PC-9 (cell line): ENCODE data around the gene CNTNAP2. TPM values are rescaled to one million over a fixed set of nuclear protein-coding genes. Genes with fewer than 3 reads are reported as not detected.

Source experiments
- BruUV-seq: library from RNA; stranded (reverse); fragments of 400-500 nt; replicated peaks from 2 replicates; lab custom pipeline; 2021; lab: Mats Ljungman, UMichigan
- CTCF ChIA-PET: fragments of 300-600 bp; sonication (Branson Sonifier 250); formaldehyde crosslinking; loops from one replicate; lab custom pipeline; 2022; ENCODE audit warnings: antibody characterized with exemption; lab: Charles Lee
- POLR2A ChIA-PET: fragments of 300-600 bp; sonication (Branson Sonifier 250); formaldehyde crosslinking; loops from one replicate; lab custom pipeline; 2022; ENCODE audit warnings: antibody characterized with exemption; ENCODE audit not compliant: unreplicated experiment; lab: Charles Lee
- DNase-seq, 2 experiments: peaks; one replicate each; pipeline versions ENCODE4 v3.0.0 to v3.0.0-alpha.2; 2015 to 2022; ENCODE audit warnings: mixed read lengths in 1 of 2
- H2AFZ ChIP-seq: fragments of 200-600 bp; sonication (generic); 2 replicates; pipeline ENCODE4 v1.8.1; 2017; ENCODE audit warnings: antibody characterized with exemption
- H3F3A ChIP-seq: fragments of 200-600 bp; sonication (generic); 2 replicates; pipeline ENCODE4 v1.8.1; 2017; ENCODE audit warnings: antibody characterized with exemption, mild to moderate bottlenecking, low read depth; ENCODE audit not compliant: insufficient read depth
- H3K27ac ChIP-seq: fragments of 200-600 bp; sonication (generic); 2 replicates; pipeline ENCODE4 v1.6.1; 2016; ENCODE audit warnings: mixed run types
- H3K27me3 ChIP-seq: fragments of 200-600 bp; sonication (generic); 2 replicates; pipeline ENCODE4 v1.6.1; 2016; ENCODE audit warnings: low read depth, mixed run types; ENCODE audit not compliant: insufficient read depth
- H3K36me3 ChIP-seq: fragments of 200-600 bp; sonication (generic); 2 replicates; pipeline ENCODE4 v1.6.1; 2016; ENCODE audit warnings: low read depth, mixed run types
- H3K4me1 ChIP-seq: fragments of 200-600 bp; sonication (generic); replicated peaks from 2 replicates; pipeline ENCODE4 v1.6.1; 2016; ENCODE audit warnings: mixed run types; ENCODE audit not compliant: insufficient read depth
- H3K4me2 ChIP-seq: fragments of 200-600 bp; sonication (generic); 2 replicates; pipeline ENCODE4 v1.6.1; 2017; ENCODE audit warnings: mixed run types
- H3K4me3 ChIP-seq: fragments of 200-600 bp; sonication (generic); 2 replicates; pipeline ENCODE4 v1.6.1; 2016; ENCODE audit warnings: mixed run types
- H3K79me2 ChIP-seq: fragments of 200-600 bp; sonication (generic); 2 replicates; pipeline ENCODE4 v1.6.1; 2017; ENCODE audit warnings: low read depth, mixed run types
- H3K9me2 ChIP-seq: fragments of 200-600 bp; sonication (generic); 2 replicates; pipeline ENCODE4 v1.8.1; 2017; ENCODE audit warnings: mild to moderate bottlenecking; ENCODE audit not compliant: insufficient read depth
- H3K9me3 ChIP-seq: fragments of 200-600 bp; sonication (generic); 2 replicates; pipeline ENCODE4 v1.8.1; 2016; ENCODE audit warnings: low read depth; ENCODE audit not compliant: insufficient read depth
- H4K20me1 ChIP-seq: fragments of 200-600 bp; sonication (generic); 2 replicates; pipeline ENCODE4 v1.8.1; 2017; ENCODE audit not compliant: insufficient read depth
- EZH2 ChIP-seq: fragments of 200-600 bp; sonication (generic); IDR thresholded peaks from 2 replicates; pipeline ENCODE4 v1.8.0; 2017; ENCODE audit warnings: antibody characterized with exemption, low read depth
- intact Hi-C: fragments of 100-400 bp; cut with micrococcal nuclease; formaldehyde crosslinking; loops from one replicate; pipeline ENCODE4 v1.10.0; 2022; ENCODE audit not compliant: unreplicated experiment
- total RNA-seq: library from RNA; stranded (reverse); gene quantifications from 2 replicates; pipeline ENCODE4 v1.2.3, GENCODE V29; 2021
- TF ChIP-seq, protein P1 (sequence below): fragments of 200-600 bp; sonication (generic); conservative IDR thresholded peaks from 2 replicates; pipeline ENCODE4 v1.6.1; 2017; ENCODE audit warnings: mixed run types, antibody characterized with exemption, mild to moderate bottlenecking, moderate library complexity

CNTNAP2 gene
- total RNA-seq, 1 experiment from 2014 or later, result not detected

DNA sequence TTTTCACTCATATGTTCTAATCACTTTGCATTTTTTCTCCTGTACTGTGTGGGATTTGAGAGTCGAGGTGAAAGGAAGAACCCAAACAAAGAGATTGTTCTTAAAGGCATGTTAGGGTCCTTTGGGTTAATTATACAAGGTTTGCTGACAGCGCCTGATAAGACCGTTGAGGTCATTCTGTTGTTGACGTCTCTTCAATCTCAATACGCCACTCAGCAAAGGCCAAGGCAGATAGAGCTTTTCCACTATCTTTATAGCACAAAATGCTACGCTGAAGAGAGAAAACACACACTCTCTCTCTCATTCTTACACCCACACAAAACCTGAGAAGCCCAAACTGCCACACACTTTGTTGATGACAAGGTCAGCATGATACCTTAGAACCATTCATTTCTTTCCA, 228.7 kb downstream of the CNTNAP2 start:
- no peak for TF ChIP-seq EZH2
- TF ChIP-seq, protein P1, sequence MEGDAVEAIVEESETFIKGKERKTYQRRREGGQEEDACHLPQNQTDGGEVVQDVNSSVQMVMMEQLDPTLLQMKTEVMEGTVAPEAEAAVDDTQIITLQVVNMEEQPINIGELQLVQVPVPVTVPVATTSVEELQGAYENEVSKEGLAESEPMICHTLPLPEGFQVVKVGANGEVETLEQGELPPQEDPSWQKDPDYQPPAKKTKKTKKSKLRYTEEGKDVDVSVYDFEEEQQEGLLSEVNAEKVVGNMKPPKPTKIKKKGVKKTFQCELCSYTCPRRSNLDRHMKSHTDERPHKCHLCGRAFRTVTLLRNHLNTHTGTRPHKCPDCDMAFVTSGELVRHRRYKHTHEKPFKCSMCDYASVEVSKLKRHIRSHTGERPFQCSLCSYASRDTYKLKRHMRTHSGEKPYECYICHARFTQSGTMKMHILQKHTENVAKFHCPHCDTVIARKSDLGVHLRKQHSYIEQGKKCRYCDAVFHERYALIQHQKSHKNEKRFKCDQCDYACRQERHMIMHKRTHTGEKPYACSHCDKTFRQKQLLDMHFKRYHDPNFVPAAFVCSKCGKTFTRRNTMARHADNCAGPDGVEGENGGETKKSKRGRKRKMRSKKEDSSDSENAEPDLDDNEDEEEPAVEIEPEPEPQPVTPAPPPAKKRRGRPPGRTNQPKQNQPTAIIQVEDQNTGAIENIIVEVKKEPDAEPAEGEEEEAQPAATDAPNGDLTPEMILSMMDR, result no peak
- DNase-seq, result no peak
- BruUV-seq, result no TSS peak
- Histone ChIP-seq H3K9me2 (no peaks in the 10 kb centered on the region), H3K4me2 (no peak overlapping the region), H3K4me3 (no peak overlapping the region), H4K20me1 (no peaks in the 10 kb centered on the region), H3K9me3 (no peaks in the 10 kb centered on the region), H2AFZ (no peak overlapping the region), H3K27me3 (0 out of 2 replicates have a peak, but pooled peaks cover 7% of the 10 kb centered on the region), H3F3A (no peaks in the 10 kb centered on the region), H3K36me3 (no peaks in the 10 kb centered on the region), H3K4me1 (no peaks in the 10 kb centered on the region), H3K27ac (no peak overlapping the region), H3K79me2 (no peaks in the 10 kb centered on the region)
- intact Hi-C loops, result no loop called here
- ChIA-PET CTCF (no interaction called here), POLR2A (no interaction called here)

DNA sequence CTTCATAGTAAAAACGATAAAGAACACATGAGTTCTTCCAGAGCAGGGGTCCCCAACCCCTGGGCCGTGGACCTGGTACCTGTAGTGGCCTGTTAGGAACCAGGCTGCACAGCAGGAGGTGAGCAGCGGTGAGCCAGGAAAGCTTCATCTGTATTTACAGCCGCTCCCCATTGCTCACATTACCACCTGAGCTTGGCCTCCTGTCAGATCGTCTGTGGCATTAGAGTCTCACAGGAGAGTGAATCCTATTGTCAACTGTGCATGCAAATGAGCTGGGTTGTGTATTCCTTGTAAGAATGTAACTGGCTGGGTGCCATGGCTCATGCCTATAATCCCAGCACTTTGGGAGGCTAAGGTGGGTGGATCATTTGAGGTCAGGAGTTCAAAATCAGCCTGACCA, 229.5 kb downstream of the CNTNAP2 start:
- Histone ChIP-seq H3K9me2 (no peaks in the 10 kb centered on the region), H3K36me3 (no peaks in the 10 kb centered on the region), H4K20me1 (no peaks in the 10 kb centered on the region), H3K9me3 (no peaks in the 10 kb centered on the region), H2AFZ (no peak overlapping the region), H3K79me2 (no peaks in the 10 kb centered on the region), H3K27me3 (0 out of 2 replicates have a peak, but pooled peaks cover 7% of the 10 kb centered on the region), H3K27ac (no peak overlapping the region), H3K4me2 (no peak overlapping the region), H3K4me3 (no peak overlapping the region), H3F3A (no peaks in the 10 kb centered on the region), H3K4me1 (no peaks in the 10 kb centered on the region)
- intact Hi-C loops, result no loop called here
- POLR2A ChIA-PET, result no interaction called here
- CTCF ChIA-PET, result no interaction called here
- no peak for TF ChIP-seq EZH2
- TF ChIP-seq, protein P1, result no peak
- no peak for DNase-seq
- no TSS peak for BruUV-seq

DNA sequence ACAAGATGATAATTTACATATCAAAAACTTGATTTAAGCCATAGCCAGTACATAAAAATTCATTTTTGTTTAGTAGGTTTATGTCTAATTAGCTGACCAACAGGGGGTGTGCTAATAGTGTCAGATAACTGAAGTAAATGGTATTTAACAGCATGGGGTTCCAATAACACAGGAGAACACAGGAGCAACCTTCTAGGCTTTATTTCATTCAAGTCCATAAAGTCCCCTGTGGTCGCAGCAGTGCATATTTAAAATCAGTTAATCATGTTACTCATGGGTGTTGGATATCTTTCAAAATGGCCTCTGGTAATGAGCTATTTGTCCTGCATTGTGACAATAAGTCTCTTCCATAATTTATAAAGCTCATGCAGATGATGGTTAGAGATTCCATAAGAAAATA, 238.6 kb downstream of the CNTNAP2 start:
- H3K36me3 ChIP-seq, result no peaks in the 10 kb centered on the region
- H4K20me1 ChIP-seq, result no peaks in the 10 kb centered on the region
- ChIA-PET POLR2A (no interaction called here), CTCF (no interaction called here)
- intact Hi-C loops, result no loop called here
- no peak overlapping the region for H2AFZ ChIP-seq
- no peaks in the 10 kb centered on the region for H3K9me3 ChIP-seq
- no peaks in the 10 kb centered on the region for H3K9me2 ChIP-seq
- no peak overlapping the region for H3K27ac ChIP-seq
- H3F3A ChIP-seq, result no peaks in the 10 kb centered on the region
- H3K79me2 ChIP-seq, result no peaks in the 10 kb centered on the region
- H3K4me1 ChIP-seq, result no peaks in the 10 kb centered on the region
- no peak for TF ChIP-seq EZH2
- TF ChIP-seq, protein P1, result no peak
- BruUV-seq, result no TSS peak
- no peak overlapping the region for H3K4me2 ChIP-seq
- H3K4me3 ChIP-seq, result no peak overlapping the region
- H3K27me3 ChIP-seq, result no peaks in the 10 kb centered on the region
- DNase-seq, result no peak
